Sigmoid colon (tissue), 7 donors: ENCODE data around the gene RBM17. TPM values are rescaled to one million over a fixed set of nuclear protein-coding genes. Genes with fewer than 3 reads are reported as not detected.

Experiments used
- DNase-seq: peaks from one replicate; pipeline ENCODE4 v3.0.0-alpha.2; 2019
- H3K27ac ChIP-seq, 4 donors: fragments of 200-600 bp; sonication (generic); one replicate each; pipeline ENCODE4 v1.5.1; 2016 to 2019; ENCODE audit warnings: mild to moderate bottlenecking in 1 of 4
- H3K27me3 ChIP-seq, 3 donors: fragments of 200-600 bp; sonication (generic); one replicate each; pipeline ENCODE4 v1.5.1; 2019; ENCODE audit warnings: mild to moderate bottlenecking in 1 of 3
- H3K36me3 ChIP-seq, 4 donors: fragments of 200-600 bp; sonication (generic); one replicate each; pipeline ENCODE4 v1.5.1; 2016 to 2019
- H3K4me1 ChIP-seq, 4 donors: fragments of 200-600 bp; sonication (generic); one replicate each; pipeline ENCODE4 v1.5.1; 2017 to 2019
- H3K4me3 ChIP-seq, 4 donors: fragments of 200-600 bp; sonication (generic); one replicate each; pipeline ENCODE4 v1.5.1; 2017 to 2019; ENCODE audit warnings: mild to moderate bottlenecking in 2 of 4, moderate library complexity in 1 of 4
- H3K9me3 ChIP-seq, 4 donors: fragments of 200-600 bp in 3 of 4; sonication (generic) in 3 of 4; one replicate each; pipeline versions ENCODE4 v1.5.1 to v1.6.1; 2013 to 2019
- CTCF ChIP-seq, 4 experiments: fragments of 450-650 bp in 3 of 4; fragments of 200-600 bp in 1 of 4; IDR thresholded peaks; one replicate each; pipeline ENCODE4 v1.5.1; 2016 to 2019; ENCODE audit warnings: antibody characterized with exemption in 4 of 4, mild to moderate bottlenecking in 3 of 4, moderate library complexity in 2 of 4
- EP300 ChIP-seq, 4 donors: sonication (generic); formaldehyde crosslinking; IDR thresholded peaks; one replicate each; pipeline ENCODE4 v1.6.1; 2017; ENCODE audit warnings: antibody characterized with exemption in 4 of 4
- POLR2A ChIP-seq, 2 donors: fragments of 450-650 bp; IDR thresholded peaks; one replicate each; pipeline ENCODE4 v1.6.1; 2016; ENCODE audit warnings: antibody characterized with exemption in 2 of 2, mild to moderate bottlenecking in 2 of 2, moderate library complexity in 2 of 2
- POLR2AphosphoS5 ChIP-seq, 4 donors: sonication (generic); formaldehyde crosslinking; IDR thresholded peaks; one replicate each; pipeline ENCODE4 v1.6.1; 2017; ENCODE audit warnings: antibody characterized with exemption in 4 of 4
- WGBS, 2 donors: extraction: QIAGEN DNeasy Blood & Tissue Kit; methylation state at CpG; one replicate each; pipeline ENCODE4 v1.1.7; 2013; 5-methylcytosine and 5-hydroxymethylcytosine counted together
- intact Hi-C: fragments of 100-400 bp; cut with DNase I; formaldehyde crosslinking; loops from one replicate; pipeline ENCODE4 v1.15.1; 2023
- polyA plus RNA-seq, 3 donors: library from polyadenylated mRNA; stranded (reverse); fragments of 200-250 nt; gene quantifications; one replicate each; pipeline ENCODE4 v1.2.3, GENCODE V29; 2013
- total RNA-seq, 4 donors: library from RNA; depleted of rRNA; stranded (reverse); fragments of >200 nt; gene quantifications; one replicate each; pipeline ENCODE4 v1.1.0, GENCODE V29; 2016
- donor health status: healthy with polysubstance abuse.
- donor health status: Bipolar disorder and iron deficiency.
- donor health status: healthy.

Gene RBM17
- total and polyA plus RNA-seq, 7 donors = 32.8 to 74.2 (median 52.4) TPM

DNA sequence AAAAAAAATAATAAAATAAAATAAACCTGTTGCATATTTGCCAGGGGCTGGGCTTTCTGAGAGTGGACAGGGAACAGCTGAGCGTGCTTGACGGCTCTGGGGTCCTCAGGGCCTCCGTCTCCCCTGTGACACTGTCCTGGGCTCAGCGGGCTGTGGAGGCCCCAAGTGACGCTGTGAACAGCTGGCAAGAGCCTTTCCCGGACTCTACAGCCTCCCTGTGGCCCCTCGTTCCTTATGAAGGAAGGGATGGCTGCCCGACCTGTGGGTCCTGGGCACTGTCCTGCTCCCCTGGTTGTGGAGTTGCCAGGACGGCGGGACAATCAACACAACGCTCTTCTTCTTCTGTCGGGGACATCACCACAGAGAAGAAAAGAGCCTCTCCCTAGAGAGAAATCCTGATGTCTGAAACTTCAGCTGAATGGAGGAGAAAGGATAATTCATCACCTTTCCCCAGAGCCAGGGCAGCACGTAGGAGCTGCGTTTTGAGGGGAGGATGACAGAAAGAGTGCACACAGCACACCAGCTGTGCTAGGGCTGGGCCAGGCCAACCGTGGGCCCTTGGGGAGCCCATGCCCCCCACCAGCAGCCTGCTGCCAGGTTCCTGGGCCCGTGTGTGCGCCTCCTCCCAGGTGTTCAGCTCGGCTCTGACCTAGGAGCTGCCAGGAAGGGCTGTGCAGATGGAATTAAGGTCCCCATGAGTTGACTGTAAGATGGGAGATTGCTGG, 45.4 kb downstream of the RBM17 start:
- intact Hi-C loops = no loop called here
- Histone ChIP-seq H3K27me3 (peaks cover 0 to 39% (median 0%) of the 10 kb centered on the region in 3 donors), H3K4me3 (no peak overlapping the region), H3K27ac (no peak overlapping the region), H3K36me3 (no peaks in the 10 kb centered on the region), H3K4me1 (peaks cover 0 to under 1% (median 0%) of the 10 kb centered on the region in 4 donors), H3K9me3 (no peaks in the 10 kb centered on the region)
- no peak for TF ChIP-seq EP300 (IDR thresholded peaks at IDR 0.05)
- no peak for TF ChIP-seq POLR2A (IDR thresholded peaks at IDR 0.05)
- no peak for TF ChIP-seq POLR2AphosphoS5 (IDR thresholded peaks at IDR 0.05)
- no peak for TF ChIP-seq CTCF (IDR thresholded peaks at IDR 0.05)
- peak; percentile 51 for DNase-seq
- WGBS, 2 donors = 86 to 92% methylated on average over 18 of the region's 18 CpGs

GRCh38 chr10:6135039-6135438, 46.2 kb downstream of the RBM17 start:
- Histone ChIP-seq H3K9me3 (no peaks in the 10 kb centered on the region), H3K27ac (no peak overlapping the region), H3K4me1 (no peaks in the 10 kb centered on the region), H3K4me3 (no peak overlapping the region), H3K36me3 (no peaks in the 10 kb centered on the region), H3K27me3 (peaks cover 0 to 46% (median 0%) of the 10 kb centered on the region in 3 donors)
- TF ChIP-seq EP300 (IDR thresholded peaks at IDR 0.05) = no peak
- TF ChIP-seq POLR2AphosphoS5 (IDR thresholded peaks at IDR 0.05) = no peak
- no peak for TF ChIP-seq CTCF (IDR thresholded peaks at IDR 0.05)
- TF ChIP-seq POLR2A (IDR thresholded peaks at IDR 0.05) = no peak
- 47 to 62% methylated on average over 6 of the region's 6 CpGs for WGBS, 2 donors
- no peak for DNase-seq
- intact Hi-C loops = no loop called here

GRCh38 chr10:6135589-6136168, 46.8 kb downstream of the RBM17 start:
- no peak for TF ChIP-seq POLR2A (IDR thresholded peaks at IDR 0.05)
- no peak for TF ChIP-seq POLR2AphosphoS5 (IDR thresholded peaks at IDR 0.05)
- TF ChIP-seq EP300 (IDR thresholded peaks at IDR 0.05) = no peak
- no peak for TF ChIP-seq CTCF (IDR thresholded peaks at IDR 0.05)
- intact Hi-C loops = no loop called here
- no peaks in the 10 kb centered on the region for H3K9me3 ChIP-seq
- H3K27ac ChIP-seq = no peak overlapping the region
- whole genome bisulfite sequencing, 2 donors = 88 to 90% methylated on average over 8 of the region's 8 CpGs
- H3K27me3 ChIP-seq = peaks cover 0 to 52% (median 0%) of the 10 kb centered on the region in 3 donors
- peak; percentile 12 for DNase-seq
- no peak overlapping the region for H3K4me3 ChIP-seq
- H3K36me3 ChIP-seq = no peaks in the 10 kb centered on the region
- no peaks in the 10 kb centered on the region for H3K4me1 ChIP-seq

DNA sequence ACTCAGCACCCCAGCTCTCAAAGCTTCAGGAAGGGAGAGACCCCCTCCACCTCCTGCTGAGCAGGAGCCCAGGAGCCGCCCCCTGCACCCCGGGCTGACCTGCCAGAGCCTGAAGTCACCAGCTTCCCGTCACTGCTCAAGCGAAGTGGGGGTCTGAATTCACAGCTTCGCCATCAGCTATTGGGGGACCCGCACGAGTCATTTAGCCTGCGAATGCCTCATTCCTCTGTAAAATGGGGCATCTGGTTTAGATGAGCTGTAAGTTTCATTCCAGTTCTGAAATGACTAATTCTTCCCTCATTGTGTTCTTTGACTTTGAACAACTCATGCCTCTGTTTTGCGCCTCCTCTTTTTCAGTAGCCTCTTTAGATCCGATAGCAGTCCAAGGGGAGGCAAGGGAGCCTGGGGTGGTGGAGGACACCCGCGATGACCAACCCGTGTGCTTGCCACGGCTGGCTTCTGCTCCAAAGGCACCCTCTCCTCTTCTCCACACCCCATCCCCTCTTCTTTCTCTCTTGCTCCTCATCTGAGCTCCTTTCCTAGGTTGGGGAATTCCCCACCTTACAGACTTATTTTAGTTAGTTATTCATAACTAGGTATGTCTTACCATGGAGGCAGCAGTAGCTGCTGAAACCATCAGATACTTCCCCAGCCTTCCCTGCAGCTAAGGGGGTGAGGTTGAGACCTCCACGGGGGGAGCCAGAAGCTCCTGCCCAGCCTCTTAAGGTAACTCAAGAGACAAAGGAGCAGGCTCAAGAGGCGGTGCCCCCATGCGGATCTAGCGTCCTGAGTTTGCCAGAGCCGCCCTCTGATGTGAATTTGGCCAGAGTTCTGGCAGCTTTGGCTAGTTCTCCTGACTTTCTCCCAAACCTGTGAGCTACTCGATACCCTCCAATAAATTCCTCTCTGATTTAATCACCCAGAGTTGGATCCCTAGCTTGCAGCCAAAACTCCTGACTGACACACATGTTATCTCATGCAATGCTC, 47.7 kb downstream of the RBM17 start:
- Histone ChIP-seq H3K27ac (no peak overlapping the region), H3K9me3 (no peaks in the 10 kb centered on the region), H3K36me3 (no peaks in the 10 kb centered on the region), H3K4me1 (no peaks in the 10 kb centered on the region), H3K27me3 (peaks cover 0 to 47% (median 0%) of the 10 kb centered on the region in 3 donors), H3K4me3 (no peak overlapping the region)
- intact Hi-C loops = no loop called here
- peak; percentile 48 for DNase-seq
- WGBS, 2 donors = 64 to 67% methylated on average over 20 of the region's 20 CpGs
- TF ChIP-seq POLR2AphosphoS5 (IDR thresholded peaks at IDR 0.05) (no peak), POLR2A (IDR thresholded peaks at IDR 0.05) (no peak), EP300 (IDR thresholded peaks at IDR 0.05) (no peak), CTCF (IDR thresholded peaks at IDR 0.05) (no peak)
